HepG2 (cell line): Measurements from ENCODE around the gene AANAT. TPM values are rescaled to one million over a fixed set of nuclear protein-coding genes. Genes with fewer than 3 reads are reported as not detected.

Experiments
- ATAC-seq: fragments of 200-7000 bp; cut with Tn5 transposase; 3 replicates; pipeline ENCODE4 v1.9.1; 2020; ENCODE audit warnings: mild to moderate bottlenecking, moderate library complexity
- BruUV-seq: library from RNA; stranded (reverse); fragments of 400-500 nt; replicated peaks from 2 replicates; lab custom pipeline; 2021; lab: Mats Ljungman, UMichigan
- CTCF ChIA-PET: fragments of 300-600 bp; formaldehyde crosslinking; extraction: SDS; loops from one replicate; lab custom pipeline; 2021; ENCODE audit warnings: low total read pairs, inconsistent platforms, low intra/inter-chr PET ratio; lab: Yijun Ruan, JAX
- POLR2A ChIA-PET: fragments of 350-600 bp; sonication (Branson Sonifier 250); formaldehyde crosslinking; loops from one replicate; lab custom pipeline; 2020; ENCODE audit warnings: antibody characterized with exemption, inconsistent platforms; lab: Yijun Ruan, JAX
- DNase-seq: peaks from one replicate; pipeline ENCODE4 v3.0.0-alpha.2; 2015; ENCODE audit warnings: low spot score
- FAIRE-seq: peaks from 3 replicates; lab custom pipeline; 2011; peaks lifted over from hg19 to GRCh38; lab: Jason Lieb, UNC
- H2AFZ ChIP-seq: one replicate; pipeline ENCODE4 v1.6.1; 2011; ENCODE audit warnings: low read length, inconsistent platforms
- H3K27ac ChIP-seq: fragments of 300-600 bp; 3 replicates; pipeline ENCODE4 v1.8.0; 2011; ENCODE audit warnings: mixed run types, mild to moderate bottlenecking, mixed read lengths, low read length, inconsistent platforms; ENCODE audit not compliant: insufficient read depth; ENCODE audit errors: extremely low read length
- H3K27me3 ChIP-seq, 2 experiments: fragments of 200-600 bp in 1 of 2; 2 replicates in 1 of 2; 3 replicates in 1 of 2; pipeline versions ENCODE4 v1.6.0 to v1.8.0; 2011; ENCODE audit warnings: low read length in 2 of 2, mild to moderate bottlenecking in 2 of 2, moderate library complexity in 2 of 2, inconsistent platforms in 1 of 2; ENCODE audit not compliant: insufficient read depth in 2 of 2, control insufficient read depth in 1 of 2
- H3K36me3 ChIP-seq, 2 experiments: fragments of 200-600 bp in 1 of 2; replicated peaks in 1 of 2; 2 replicates in 1 of 2; 3 replicates in 1 of 2; pipeline versions ENCODE4 v1.5.1 to v1.8.0; 2011; ENCODE audit warnings: low read length in 2 of 2, inconsistent platforms in 1 of 2; ENCODE audit not compliant: insufficient read depth in 2 of 2, control insufficient read depth in 1 of 2
- H3K4me1 ChIP-seq: 2 replicates; pipeline ENCODE4 v1.5.1; 2012; ENCODE audit warnings: low read length, inconsistent platforms; ENCODE audit not compliant: insufficient read depth
- H3K4me2 ChIP-seq: 2 replicates; pipeline ENCODE4 v1.6.0; 2011; ENCODE audit warnings: low read depth, low read length, inconsistent platforms
- H3K4me3 ChIP-seq, 3 experiments: fragments of 200-600 bp in 1 of 3; sonication (generic), shearing (Covaris generic) in 1 of 3; replicated peaks in 1 of 3; 2 replicates each; pipeline ENCODE4 v1.5.1; 2011 to 2016; ENCODE audit warnings: low read length in 3 of 3, inconsistent platforms in 2 of 3, low read depth in 2 of 3, mild to moderate bottlenecking in 2 of 3, control low read depth in 1 of 3, mixed read lengths in 1 of 3; ENCODE audit not compliant: insufficient read depth in 1 of 3
- H3K79me2 ChIP-seq: one replicate; pipeline ENCODE4 v1.6.1; 2011; ENCODE audit warnings: low read length, inconsistent platforms; ENCODE audit not compliant: insufficient read depth
- H3K9ac ChIP-seq: 2 replicates; pipeline ENCODE4 v1.6.0; 2011; ENCODE audit warnings: mild to moderate bottlenecking, low read depth, low read length, inconsistent platforms; ENCODE audit not compliant: insufficient read depth
- H3K9me3 ChIP-seq: 2 replicates; pipeline ENCODE4 v1.5.1; 2012; ENCODE audit warnings: mild to moderate bottlenecking, low read length
- H4K20me1 ChIP-seq: 2 replicates; pipeline ENCODE4 v1.6.0; 2011; ENCODE audit warnings: inconsistent platforms, mild to moderate bottlenecking, low read length, moderate library complexity; ENCODE audit not compliant: insufficient read depth
- ARID3A ChIP-seq: IDR thresholded peaks from 2 replicates; pipeline ENCODE4 v1.6.1; 2012; ENCODE audit warnings: low read depth, low read length, improper control_type of control experiment
- CHD2 ChIP-seq: IDR thresholded peaks from 2 replicates; pipeline ENCODE4 v1.6.1; 2011; ENCODE audit warnings: low read depth, low read length, improper control_type of control experiment
- HIC2 ChIP-seq: sonication (generic); formaldehyde crosslinking; IDR thresholded peaks from 2 replicates; pipeline ENCODE4 v1.9.0; 2022; ENCODE audit warnings: low read depth, missing genetic modification reagents
- ISL2 ChIP-seq: sonication (generic); formaldehyde crosslinking; IDR thresholded peaks from 2 replicates; pipeline ENCODE4 v1.5.0; 2020; ENCODE audit warnings: missing genetic modification reagents
- LCORL ChIP-seq, 2 experiments: fragments of 450-650 bp in 1 of 2; sonication (generic) in 1 of 2; formaldehyde crosslinking in 1 of 2; IDR thresholded peaks; 2 replicates each; pipeline versions ENCODE4 v1.5.0 to v1.6.1; 2017 to 2020; ENCODE audit warnings: antibody characterized with exemption in 1 of 2, missing genetic modification reagents in 1 of 2
- RAD21 ChIP-seq: fragments of 450-650 bp; formaldehyde crosslinking; IDR thresholded peaks from 2 replicates; pipeline ENCODE4 v1.5.0; 2020; ENCODE audit warnings: mild to moderate bottlenecking
- SALL2 ChIP-seq: sonication (generic); formaldehyde crosslinking; IDR thresholded peaks from 2 replicates; pipeline ENCODE4 v1.8.1; 2023; ENCODE audit warnings: mild to moderate bottlenecking, missing genetic modification reagents, inconsistent platforms
- ZFP1 ChIP-seq: IDR thresholded peaks from 2 replicates; pipeline ENCODE4 v1.6.1; 2016
- ZFP37 ChIP-seq: sonication (generic); formaldehyde crosslinking; IDR thresholded peaks from 2 replicates; pipeline ENCODE4 v1.4.0; 2020; ENCODE audit warnings: missing genetic modification reagents, borderline replicate concordance
- ZMYM4 ChIP-seq: sonication (generic); formaldehyde crosslinking; IDR thresholded peaks from 2 replicates; pipeline ENCODE4 v1.8.1; 2023; ENCODE audit warnings: mild to moderate bottlenecking, missing genetic modification reagents
- ZNF564 ChIP-seq: sonication (generic); formaldehyde crosslinking; IDR thresholded peaks from 2 replicates; pipeline ENCODE4 v1.8.1; 2023; ENCODE audit warnings: mild to moderate bottlenecking, missing genetic modification reagents
- WGBS: methylation state at CpG from one replicate; pipeline ENCODE4 v1.1.6; 2017; ENCODE audit warnings: low lambda C conversion rate; 5-methylcytosine and 5-hydroxymethylcytosine counted together
- in situ Hi-C: cut with HindIII; loops from 2 replicates; pipeline ENCODE4 v1.10.0; 2017; ENCODE audit warnings: low pct_unique_long_range_greater_than_20kb; ENCODE audit not compliant: extremely low pct_ligation_motif_present
- intact Hi-C: fragments of 100-400 bp; cut with micrococcal nuclease; formaldehyde crosslinking; loops from one replicate; pipeline ENCODE4 v1.10.0; 2022; ENCODE audit not compliant: unreplicated experiment
- polyA plus RNA-seq, 8 experiments: library from polyadenylated mRNA; depleted of rRNA in 3 of 8; stranded (reverse) in 7 of 8; unstranded in 1 of 8; fragments of >200 nt; fragmentation: Illumina TruSeq in 4 of 8; extraction: Trizol in 4 of 8; gene quantifications; 2 replicates each; pipeline versions ENCODE4 v1.2.1 to v1.2.3, GENCODE V29; 2011 to 2016; ENCODE audit warnings: low read depth in 4 of 8, missing spikeins in 1 of 8, mixed read lengths in 1 of 8; ENCODE audit not compliant: insufficient read depth in 1 of 8
- total RNA-seq, 5 experiments: library from RNA; depleted of rRNA; stranded (reverse); fragments of >200 nt; fragmentation: Illumina TruSeq; extraction: Trizol; gene quantifications; 2 replicates each; pipeline ENCODE4 v1.2.3, GENCODE V29; 2016; ENCODE audit warnings: low read depth in 1 of 5
- TF ChIP-seq, protein P1 (sequence below): sonication (generic); formaldehyde crosslinking; IDR thresholded peaks from 2 replicates; pipeline ENCODE4 v1.5.1; 2020; ENCODE audit warnings: mild to moderate bottlenecking, missing genetic modification reagents, moderate library complexity

The AANAT gene
- total and polyA plus RNA-seq, 2 of the 13 experiments (the other 11 are each of a cell fraction or from before 2014, with no cell fraction given): 0.07 TPM; not detected in 1

DNA sequence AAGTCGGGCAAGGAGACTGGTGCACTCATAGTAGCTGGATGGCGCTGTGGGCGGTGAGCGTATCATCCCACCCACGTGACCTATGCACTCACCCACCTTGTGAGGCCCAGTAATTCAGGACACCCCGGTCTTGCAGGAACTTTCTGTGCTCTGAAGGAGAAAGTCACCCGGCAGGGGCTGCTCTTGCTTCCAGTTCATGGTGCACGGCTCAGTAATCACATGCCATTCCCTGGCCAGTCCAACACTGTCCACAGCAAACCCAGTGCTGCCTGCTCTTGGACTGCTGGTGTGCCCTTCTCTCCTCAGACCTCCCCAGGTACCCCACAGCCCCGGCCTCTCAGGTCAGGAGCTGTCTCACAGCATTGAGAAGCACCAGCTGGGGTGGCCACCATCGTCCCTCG, 50.2 kb downstream of the AANAT start:
- Histone ChIP-seq H3K27ac (no peak overlapping the region), H3K4me1 (peaks cover 75% of the 10 kb centered on the region), H2AFZ (no peak overlapping the region), H3K27me3 (peaks cover 11 to 58% of the 10 kb centered on the region in 2 experiments), H3K9me3 (no peaks in the 10 kb centered on the region), H3K9ac (no peak overlapping the region), H3K4me2 (peak overlapping the region; percentile 57; the same call in 1 of the 2 replicates), H3K36me3 (no peaks in the 10 kb centered on the region), H3K4me3 (no peak overlapping the region; a peak in 1 of 6 replicates), H3K79me2 (no peaks in the 10 kb centered on the region), H4K20me1 (no peaks in the 10 kb centered on the region)
- ATAC-seq (peak; percentile 76), FAIRE-seq (peak; percentile 34), DNase-seq (peak; percentile 50)
- WGBS: 19% methylated on average over 10 of the region's 11 CpGs
- CTCF ChIA-PET: interaction anchor here (1.7 kb wide), 1 partner anchor 30 kb away, joined by 4 read pairs; no protein-coding TSS in a partner anchor
- intact Hi-C loops: no loop called here
- in situ Hi-C loops: no loop called here
- POLR2A ChIA-PET: interaction anchor here (1.0 to 1.1 kb wide), 2 partner anchors 12 to 15 kb away, joined by 3 read pairs; no protein-coding TSS in a partner anchor
- BruUV-seq: no TSS peak
- TF ChIP-seq LCORL (IDR thresholded peaks at IDR 0.05): no peak
- TF ChIP-seq LCORL (CRISPR knock-in tag; IDR thresholded peaks at IDR 0.05): 0 out of 2 replicates have a peak, but pooled peaks have one; percentile 31
- TF ChIP-seq, protein P1, sequence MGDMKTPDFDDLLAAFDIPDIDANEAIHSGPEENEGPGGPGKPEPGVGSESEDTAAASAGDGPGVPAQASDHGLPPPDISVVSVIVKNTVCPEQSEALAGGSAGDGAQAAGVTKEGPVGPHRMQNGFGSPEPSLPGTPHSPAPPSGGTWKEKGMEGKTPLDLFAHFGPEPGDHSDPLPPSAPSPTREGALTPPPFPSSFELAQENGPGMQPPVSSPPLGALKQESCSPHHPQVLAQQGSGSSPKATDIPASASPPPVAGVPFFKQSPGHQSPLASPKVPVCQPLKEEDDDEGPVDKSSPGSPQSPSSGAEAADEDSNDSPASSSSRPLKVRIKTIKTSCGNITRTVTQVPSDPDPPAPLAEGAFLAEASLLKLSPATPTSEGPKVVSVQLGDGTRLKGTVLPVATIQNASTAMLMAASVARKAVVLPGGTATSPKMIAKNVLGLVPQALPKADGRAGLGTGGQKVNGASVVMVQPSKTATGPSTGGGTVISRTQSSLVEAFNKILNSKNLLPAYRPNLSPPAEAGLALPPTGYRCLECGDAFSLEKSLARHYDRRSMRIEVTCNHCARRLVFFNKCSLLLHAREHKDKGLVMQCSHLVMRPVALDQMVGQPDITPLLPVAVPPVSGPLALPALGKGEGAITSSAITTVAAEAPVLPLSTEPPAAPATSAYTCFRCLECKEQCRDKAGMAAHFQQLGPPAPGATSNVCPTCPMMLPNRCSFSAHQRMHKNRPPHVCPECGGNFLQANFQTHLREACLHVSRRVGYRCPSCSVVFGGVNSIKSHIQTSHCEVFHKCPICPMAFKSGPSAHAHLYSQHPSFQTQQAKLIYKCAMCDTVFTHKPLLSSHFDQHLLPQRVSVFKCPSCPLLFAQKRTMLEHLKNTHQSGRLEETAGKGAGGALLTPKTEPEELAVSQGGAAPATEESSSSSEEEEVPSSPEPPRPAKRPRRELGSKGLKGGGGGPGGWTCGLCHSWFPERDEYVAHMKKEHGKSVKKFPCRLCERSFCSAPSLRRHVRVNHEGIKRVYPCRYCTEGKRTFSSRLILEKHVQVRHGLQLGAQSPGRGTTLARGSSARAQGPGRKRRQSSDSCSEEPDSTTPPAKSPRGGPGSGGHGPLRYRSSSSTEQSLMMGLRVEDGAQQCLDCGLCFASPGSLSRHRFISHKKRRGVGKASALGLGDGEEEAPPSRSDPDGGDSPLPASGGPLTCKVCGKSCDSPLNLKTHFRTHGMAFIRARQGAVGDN (CRISPR knock-in tag): peak; percentile 57
- 0 out of 2 replicates have a peak, but pooled peaks have one; percentile 32 for TF ChIP-seq HIC2 (CRISPR knock-in tag)
- TF ChIP-seq ZFP1 (CRISPR knock-in tag): no peak
- TF ChIP-seq SALL2 (CRISPR knock-in tag): no peak
- peak; percentile 58 for TF ChIP-seq RAD21 (CRISPR knock-in tag)
- no peak for TF ChIP-seq ARID3A
- TF ChIP-seq ZFP37 (CRISPR knock-in tag): no peak
- TF ChIP-seq ZMYM4: peak; percentile 15; the same call in 1 of the 2 replicates
- TF ChIP-seq ISL2 (CRISPR knock-in tag): no peak
- no peak for TF ChIP-seq CHD2
- TF ChIP-seq ZNF564 (CRISPR knock-in tag): no peak
